HG03565 (cell line): Measurements from ENCODE around the gene NLRP2B.
"Not testable (repeated sequence)": the region's sequence is repeated elsewhere in the genome, so short reads cannot be mapped to it uniquely, and the experiment has no call there.

Source experiments
- ATAC-seq: cut with Tn5 transposase; IDR thresholded peaks from one replicate; pipeline ENCODE4 v1.9.1; 2021; ENCODE audit warnings: mild to moderate bottlenecking, moderate library complexity; ENCODE audit not compliant: unreplicated experiment

Gene NLRP2B

DNA sequence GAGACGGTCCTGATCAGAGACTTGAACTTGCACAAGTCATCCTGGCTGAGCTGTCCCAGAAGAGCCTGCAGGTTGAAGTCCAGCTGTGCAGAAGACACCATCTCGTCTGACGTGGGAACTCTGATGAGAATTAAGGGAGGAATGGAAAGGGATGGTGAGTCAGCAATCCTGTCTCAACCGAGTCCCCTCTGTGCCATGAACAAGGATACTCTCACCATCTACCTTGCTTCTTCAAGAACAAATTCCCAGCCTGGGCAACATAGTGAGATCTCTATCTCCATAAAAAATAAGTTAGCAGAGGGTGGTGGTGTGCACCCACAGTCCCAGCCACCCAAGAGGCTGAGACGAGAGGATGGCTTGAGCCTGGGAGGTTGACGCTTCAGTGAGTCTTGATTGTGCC is at the start of gene NLRP2B:
Gene NLRP2B, minus strand, starts transcription at position 101 of the 400 bp plus-strand sequence.
- no peak for ATAC-seq

- not testable (repeated sequence) for ATAC-seq
Measured at GRCh38 chrX:57725995-57726394, 45.9 kb upstream of the NLRP2B start.

- no peak for ATAC-seq
Measured at GRCh38 chrX:57681341-57681740, 1.3 kb upstream of the NLRP2B start.

DNA sequence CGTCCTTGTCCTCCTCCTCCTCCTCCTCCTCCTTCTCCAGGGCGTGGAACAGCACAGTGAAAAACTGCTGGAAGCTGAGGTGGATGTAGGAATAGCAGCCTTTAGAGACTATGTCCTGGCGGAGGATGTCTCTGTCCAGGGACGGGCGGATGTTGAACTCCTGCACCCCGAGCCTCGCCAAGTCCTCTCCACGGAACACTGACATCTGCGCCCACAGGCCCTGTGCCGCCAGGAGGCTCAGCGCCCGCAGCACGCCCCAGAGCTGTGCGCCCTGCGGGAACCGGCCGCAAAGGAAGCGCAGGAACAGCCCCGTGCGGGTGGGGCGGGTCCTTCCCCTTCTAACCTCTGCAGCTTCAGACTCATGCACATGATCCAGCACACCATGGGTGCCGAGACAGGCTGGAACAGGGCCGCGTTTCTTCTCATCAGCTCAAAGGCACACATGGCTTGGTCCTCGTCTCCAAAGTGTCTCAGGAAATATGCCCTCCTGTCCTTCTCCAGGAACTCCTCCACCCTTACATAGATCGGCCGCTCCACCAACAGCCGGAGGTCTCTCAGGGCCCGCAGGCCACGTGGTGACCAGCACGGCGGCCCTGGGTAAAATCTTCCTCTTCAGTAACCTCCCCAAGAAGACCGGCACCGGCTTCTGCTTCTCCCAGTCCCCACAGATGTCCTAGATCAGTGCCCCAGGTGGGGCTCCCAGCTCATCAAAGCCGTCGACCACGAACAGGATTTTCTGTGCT is 1.2 kb downstream of the NLRP2B start:
- no peak for ATAC-seq

DNA sequence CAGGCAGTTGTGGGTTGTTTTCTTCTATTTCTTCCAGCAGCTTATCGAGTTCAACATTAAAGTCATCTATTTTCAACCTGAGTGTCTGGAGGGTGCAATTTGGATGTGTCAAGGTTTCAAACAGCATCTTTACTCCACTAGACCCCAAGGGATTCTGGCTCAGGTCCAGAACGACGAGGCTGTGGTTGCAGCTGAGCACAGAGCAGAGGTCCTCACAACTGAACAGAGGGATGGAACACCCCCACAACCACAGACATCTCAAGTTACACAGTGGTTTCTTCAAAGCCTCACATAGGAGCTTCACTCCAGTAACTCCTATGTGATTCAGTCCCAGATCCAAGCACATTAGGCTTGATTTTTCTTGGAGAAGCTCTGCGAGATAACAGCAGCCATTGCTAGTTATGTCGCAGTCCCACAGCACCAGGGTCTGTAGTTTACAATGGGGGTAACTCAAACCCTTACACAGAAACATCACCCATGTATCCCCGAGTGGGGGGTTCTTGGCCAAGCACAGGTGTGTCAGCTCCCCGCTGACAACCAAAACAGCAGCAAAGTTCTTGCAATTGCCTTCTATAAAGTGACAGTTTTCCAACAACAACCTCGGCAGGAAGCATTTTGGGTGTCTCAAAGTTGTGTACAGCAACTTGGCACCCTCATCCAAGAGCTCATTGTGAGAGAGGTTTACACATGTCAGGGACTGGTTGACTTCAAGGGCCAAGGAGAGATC is 2.8 kb downstream of the NLRP2B start:
- ATAC-seq = no peak

- no peak for ATAC-seq
Measured at GRCh38 chrX:57675320-57675719, 4.7 kb downstream of the NLRP2B start.

GRCh38 chrX:57674861-57675260 is 5.2 kb downstream of the NLRP2B start:
- ATAC-seq = no peak

GRCh38 chrX:57669961-57670360 is 10.1 kb downstream of the NLRP2B start:
- ATAC-seq = no peak

- ATAC-seq = no peak
Measured at GRCh38 chrX:57667010-57667409, 13.1 kb downstream of the NLRP2B start.

GRCh38 chrX:57655065-57655464 is 25.0 kb downstream of the NLRP2B start:
- ATAC-seq = no peak

DNA sequence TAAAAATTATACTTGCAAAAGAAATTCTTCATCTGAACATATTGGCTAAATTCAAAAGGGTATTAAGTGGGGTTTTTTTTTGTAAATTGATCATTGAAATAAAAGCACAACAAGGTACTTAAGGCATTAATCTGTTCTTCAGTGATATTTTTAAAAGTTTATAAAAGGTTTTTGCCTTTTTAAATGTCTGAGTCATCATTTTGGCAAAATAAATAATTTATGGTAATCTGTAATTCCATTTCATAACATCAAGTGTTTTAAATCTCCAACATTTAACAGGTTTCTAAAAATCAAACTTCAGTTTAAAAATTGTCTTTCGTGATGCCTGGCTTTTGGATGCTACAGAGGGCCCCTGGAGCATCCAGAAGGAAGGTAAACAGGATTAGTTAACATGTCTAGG is 27.4 kb downstream of the NLRP2B start:
- no peak for ATAC-seq

- ATAC-seq = no peak
Measured at GRCh38 chrX:57651169-57651919, 28.7 kb downstream of the NLRP2B start.

DNA sequence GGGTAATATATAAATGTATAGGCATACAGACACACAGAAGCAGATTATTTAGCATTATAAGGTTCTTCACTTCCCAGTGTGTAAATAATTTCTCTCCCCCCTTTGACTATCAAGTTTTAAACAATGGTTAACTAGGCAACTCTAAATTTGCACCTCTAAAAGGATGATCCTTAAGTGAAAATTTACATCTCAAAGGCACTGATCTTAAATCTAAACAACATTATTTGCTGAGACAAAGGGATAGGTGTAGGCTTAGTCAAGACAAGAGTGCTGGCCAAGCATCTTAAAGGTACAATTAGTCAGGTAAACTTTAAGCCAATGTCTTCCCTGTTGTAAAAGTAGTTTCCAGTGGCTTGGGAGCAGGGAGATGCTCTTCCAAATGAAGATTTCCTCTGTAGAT is 33.0 kb downstream of the NLRP2B start:
- no peak for ATAC-seq

- no peak for ATAC-seq
Measured at GRCh38 chrX:57643698-57644097, 36.4 kb downstream of the NLRP2B start.

- ATAC-seq = no peak
Measured at GRCh38 chrX:57641338-57641737, 38.7 kb downstream of the NLRP2B start.

DNA sequence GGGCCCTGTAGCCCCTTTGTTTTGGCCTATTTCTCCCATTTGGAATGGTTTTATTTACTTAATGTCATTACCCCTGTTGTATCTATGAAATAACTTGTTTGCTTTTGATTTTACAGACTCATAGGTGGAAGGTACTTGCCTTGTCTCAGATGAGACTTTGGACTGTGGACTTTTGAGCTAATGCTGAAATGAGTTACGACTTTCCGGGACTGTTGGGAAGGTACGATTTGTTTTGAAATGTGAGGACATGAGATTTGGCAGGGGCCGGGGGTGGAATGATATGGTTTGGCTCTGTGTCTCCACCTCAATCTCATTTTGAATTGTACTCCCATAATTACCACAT is 39.4 kb downstream of the NLRP2B start:
- no peak for ATAC-seq

DNA sequence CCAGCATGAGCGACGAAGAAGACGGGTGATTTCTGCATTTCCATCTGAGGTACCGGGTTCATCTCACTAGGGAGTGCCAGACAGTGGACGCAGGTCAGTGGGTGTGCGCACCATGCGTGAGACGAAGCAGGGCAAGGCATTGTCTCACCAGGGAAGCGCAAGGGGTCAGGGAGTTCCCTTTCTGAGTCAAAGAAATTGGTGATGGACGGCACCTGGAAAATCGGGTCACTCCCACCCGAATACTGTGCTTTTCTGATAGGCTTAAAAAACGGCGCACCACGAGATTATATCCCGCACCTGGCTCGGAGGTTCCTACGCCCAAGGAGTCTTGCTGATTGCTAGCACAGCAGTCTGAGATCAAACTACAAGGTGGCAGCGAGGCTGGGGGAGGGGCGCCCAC is 50.6 kb downstream of the NLRP2B start:
- ATAC-seq = not testable (repeated sequence)
